Measurements from ENCODE around the gene SERPINE1.

Gene SERPINE1

DNA sequence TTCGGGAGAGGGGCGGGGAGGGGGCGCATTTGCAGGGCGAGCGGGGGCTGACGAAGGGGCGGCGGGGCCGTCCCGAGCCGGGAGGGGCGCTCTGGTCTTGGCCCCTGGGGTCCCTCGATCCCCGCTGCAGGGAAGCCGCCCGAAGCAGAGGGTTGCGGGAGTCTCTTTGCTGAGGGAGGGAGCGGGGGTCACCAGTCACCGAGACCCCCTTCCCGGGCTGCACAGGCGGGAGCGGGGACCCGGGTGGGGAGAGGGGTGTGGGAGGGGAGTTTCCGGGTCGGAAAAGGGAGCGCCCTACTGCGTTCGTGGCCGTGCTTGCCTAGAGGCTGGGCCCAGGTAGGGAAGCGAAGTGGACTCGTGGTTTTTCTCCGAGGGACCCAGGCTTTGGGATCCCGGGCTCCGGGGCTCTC, 27.8 kb downstream of the SERPINE1 start (continued):
- peak; percentile 23 for TF ChIP-seq ZBTB26 (tag by site-specific recombination; optimal IDR thresholded peaks at IDR 0.05)
- TF ChIP-seq ZNF37A (tag by site-specific recombination; IDR thresholded peaks at IDR 0.05): no peak
- TF ChIP-seq MYNN (tag by site-specific recombination; IDR thresholded peaks at IDR 0.05; ENCODE audit: borderline replicate concordance): no peak
- TF ChIP-seq ZNF398 (tag by site-specific recombination; IDR thresholded peaks at IDR 0.05): peak; percentile 75
- no peak for TF ChIP-seq HOXC10 (CRISPR knock-in tag; IDR thresholded peaks at IDR 0.05)
- TF ChIP-seq ZNF132 (tag by site-specific recombination; IDR thresholded peaks at IDR 0.05; ENCODE audit: borderline replicate concordance): no peak
- TF ChIP-seq ZNF544 (tag by site-specific recombination; IDR thresholded peaks at IDR 0.05): no peak
- no peak for TF ChIP-seq ATF2 (tag by site-specific recombination; IDR thresholded peaks at IDR 0.05; ENCODE audit: low read depth)
- peak; percentile 27; the same call in 1 of the 2 replicates for TF ChIP-seq KLF1 (tag by site-specific recombination; IDR thresholded peaks at IDR 0.05)
- no peak for TF ChIP-seq BCL11A (tag by site-specific recombination; IDR thresholded peaks at IDR 0.05; ENCODE audit: low read depth)
- no peak for TF ChIP-seq ZNF174 (tag by site-specific recombination; IDR thresholded peaks at IDR 0.05)

DNA sequence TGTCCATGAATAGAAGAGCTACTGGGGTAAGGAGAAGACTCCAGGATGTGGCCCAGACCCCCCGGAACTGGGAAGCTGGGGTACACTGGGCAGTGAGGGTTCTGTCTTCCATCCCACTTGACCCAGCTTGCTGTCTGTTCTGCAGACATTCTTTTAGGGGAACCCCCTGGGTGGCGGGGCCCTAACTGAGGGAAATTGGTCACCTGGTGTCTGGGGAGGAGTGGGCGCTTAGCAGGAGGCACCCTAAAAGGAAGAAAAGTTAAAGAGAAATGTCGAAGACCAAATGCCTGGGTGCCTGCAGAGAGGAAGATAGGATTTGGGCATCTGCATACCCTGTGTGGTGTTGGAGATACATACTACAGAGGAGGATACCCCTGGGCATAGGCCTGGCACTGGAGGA, 28.4 kb downstream of the SERPINE1 start:
- Histone ChIP-seq H3K27ac (ENCODE audit: extremely low read depth, low read depth, low read length) (peak overlapping the region; percentile 41; the same call in 1 of the 2 replicates), H3K36me3 (ENCODE audit: control insufficient read depth in 2 of 2, insufficient read depth in 1 of 2, low read length in 2 of 2) (peaks cover 3 to 17% of the 10 kb centered on the region in 2 experiments; a peak in 2 of 3 replicates), H3K4me3 (ENCODE audit: low read depth, low read length) (peak overlapping the region; percentile 80), H3K9me3 (ENCODE audit: control insufficient read depth, insufficient read depth, low read depth, low read length) (no peaks in the 10 kb centered on the region), H3K4me1 (ENCODE audit: control insufficient read depth, insufficient read depth, low read length) (peaks cover 5% of the 10 kb centered on the region; the same call in 1 of the 2 replicates)
- no peak for TF ChIP-seq KLF1 (tag by site-specific recombination; IDR thresholded peaks at IDR 0.05)
- no peak for TF ChIP-seq ZNF530 (tag by site-specific recombination; IDR thresholded peaks at IDR 0.05; ENCODE audit: low read depth)
- TF ChIP-seq, protein P1, sequence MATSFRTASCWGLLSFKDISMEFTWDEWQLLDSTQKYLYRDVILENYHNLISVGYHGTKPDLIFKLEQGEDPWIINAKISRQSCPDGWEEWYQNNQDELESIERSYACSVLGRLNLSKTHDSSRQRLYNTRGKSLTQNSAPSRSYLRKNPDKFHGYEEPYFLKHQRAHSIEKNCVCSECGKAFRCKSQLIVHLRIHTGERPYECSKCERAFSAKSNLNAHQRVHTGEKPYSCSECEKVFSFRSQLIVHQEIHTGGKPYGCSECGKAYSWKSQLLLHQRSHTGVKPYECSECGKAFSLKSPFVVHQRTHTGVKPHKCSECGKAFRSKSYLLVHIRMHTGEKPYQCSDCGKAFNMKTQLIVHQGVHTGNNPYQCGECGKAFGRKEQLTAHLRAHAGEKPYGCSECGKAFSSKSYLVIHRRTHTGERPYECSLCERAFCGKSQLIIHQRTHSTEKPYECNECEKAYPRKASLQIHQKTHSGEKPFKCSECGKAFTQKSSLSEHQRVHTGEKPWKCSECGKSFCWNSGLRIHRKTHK (tag by site-specific recombination; IDR thresholded peaks at IDR 0.05): no peak
- no peak for TF ChIP-seq HOXD13 (CRISPR knock-in tag; IDR thresholded peaks at IDR 0.05; ENCODE audit: borderline replicate concordance)
- no peak for TF ChIP-seq ZNF473 (tag by site-specific recombination; IDR thresholded peaks at IDR 0.05)
- TF ChIP-seq ZNF239 (tag by site-specific recombination; IDR thresholded peaks at IDR 0.05): no peak
- TF ChIP-seq ZNF544 (tag by site-specific recombination; IDR thresholded peaks at IDR 0.05): no peak
- no peak for TF ChIP-seq ZNF791 (tag by site-specific recombination; IDR thresholded peaks at IDR 0.05)
- no peak for TF ChIP-seq FEZF1 (tag by site-specific recombination; IDR thresholded peaks at IDR 0.05)
- no peak for TF ChIP-seq ZNF48 (tag by site-specific recombination; IDR thresholded peaks at IDR 0.05)
- no peak for TF ChIP-seq ZNF747 (tag by site-specific recombination; IDR thresholded peaks at IDR 0.05)
- TF ChIP-seq, protein P2, sequence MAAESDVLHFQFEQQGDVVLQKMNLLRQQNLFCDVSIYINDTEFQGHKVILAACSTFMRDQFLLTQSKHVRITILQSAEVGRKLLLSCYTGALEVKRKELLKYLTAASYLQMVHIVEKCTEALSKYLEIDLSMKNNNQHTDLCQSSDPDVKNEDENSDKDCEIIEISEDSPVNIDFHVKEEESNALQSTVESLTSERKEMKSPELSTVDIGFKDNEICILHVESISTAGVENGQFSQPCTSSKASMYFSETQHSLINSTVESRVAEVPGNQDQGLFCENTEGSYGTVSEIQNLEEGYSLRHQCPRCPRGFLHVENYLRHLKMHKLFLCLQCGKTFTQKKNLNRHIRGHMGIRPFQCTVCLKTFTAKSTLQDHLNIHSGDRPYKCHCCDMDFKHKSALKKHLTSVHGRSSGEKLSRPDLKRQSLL (tag by site-specific recombination; IDR thresholded peaks at IDR 0.05): no peak
- no peak for TF ChIP-seq ZNF214 (tag by site-specific recombination; IDR thresholded peaks at IDR 0.05; ENCODE audit: borderline replicate concordance)
- TF ChIP-seq, protein P3, sequence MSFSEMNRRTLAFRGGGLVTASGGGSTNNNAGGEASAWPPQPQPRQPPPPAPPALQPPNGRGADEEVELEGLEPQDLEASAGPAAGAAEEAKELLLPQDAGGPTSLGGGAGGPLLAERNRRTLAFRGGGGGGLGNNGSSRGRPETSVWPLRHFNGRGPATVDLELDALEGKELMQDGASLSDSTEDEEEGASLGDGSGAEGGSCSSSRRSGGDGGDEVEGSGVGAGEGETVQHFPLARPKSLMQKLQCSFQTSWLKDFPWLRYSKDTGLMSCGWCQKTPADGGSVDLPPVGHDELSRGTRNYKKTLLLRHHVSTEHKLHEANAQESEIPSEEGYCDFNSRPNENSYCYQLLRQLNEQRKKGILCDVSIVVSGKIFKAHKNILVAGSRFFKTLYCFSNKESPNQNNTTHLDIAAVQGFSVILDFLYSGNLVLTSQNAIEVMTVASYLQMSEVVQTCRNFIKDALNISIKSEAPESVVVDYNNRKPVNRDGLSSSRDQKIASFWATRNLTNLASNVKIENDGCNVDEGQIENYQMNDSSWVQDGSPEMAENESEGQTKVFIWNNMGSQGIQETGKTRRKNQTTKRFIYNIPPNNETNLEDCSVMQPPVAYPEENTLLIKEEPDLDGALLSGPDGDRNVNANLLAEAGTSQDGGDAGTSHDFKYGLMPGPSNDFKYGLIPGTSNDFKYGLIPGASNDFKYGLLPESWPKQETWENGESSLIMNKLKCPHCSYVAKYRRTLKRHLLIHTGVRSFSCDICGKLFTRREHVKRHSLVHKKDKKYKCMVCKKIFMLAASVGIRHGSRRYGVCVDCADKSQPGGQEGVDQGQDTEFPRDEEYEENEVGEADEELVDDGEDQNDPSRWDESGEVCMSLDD (tag by site-specific recombination; IDR thresholded peaks at IDR 0.05): no peak
- TF ChIP-seq ZIC2 (tag by site-specific recombination; IDR thresholded peaks at IDR 0.05): 0 out of 2 replicates have a peak, but pooled peaks have one; percentile 36
- no peak for TF ChIP-seq ZNF223 (tag by site-specific recombination; IDR thresholded peaks at IDR 0.05)
- TF ChIP-seq ZNF404 (tag by site-specific recombination; IDR thresholded peaks at IDR 0.05): no peak
- 0 out of 2 replicates have a peak, but pooled peaks have one; percentile 22 for TF ChIP-seq GLIS1 (tag by site-specific recombination; IDR thresholded peaks at IDR 0.05)
- POLR2A ChIA-PET: no interaction called here
- CTCF ChIA-PET: interaction anchor here (1.7 to 8.6 kb wide), 3 partner anchors 11 to 58 kb away, joined by 3 to 84 read pairs (median 16); no protein-coding TSS in a partner anchor

All from HEK293 (cell line).